Urinary bladder (tissue), 4 donors: ENCODE data around the gene QRFPR. TPM values are rescaled to one million over a fixed set of nuclear protein-coding genes. Genes with fewer than 3 reads are reported as not detected.
"Not testable (repeated sequence)": the region's sequence is repeated elsewhere in the genome, so short reads cannot be mapped to it uniquely, and the experiment has no call there.

Experiments
- DNase-seq: peaks from one replicate; pipeline ENCODE4 v3.0.0-alpha.2; 2015; ENCODE audit errors: extremely low spot score
- H3K27ac ChIP-seq: one replicate; pipeline ENCODE4 v1.5.1; 2013; ENCODE audit warnings: low read depth, mild to moderate bottlenecking, moderate library complexity
- H3K36me3 ChIP-seq: one replicate; pipeline ENCODE4 v1.6.1; 2013; ENCODE audit warnings: mild to moderate bottlenecking, moderate library complexity; ENCODE audit not compliant: insufficient read depth
- H3K4me1 ChIP-seq: one replicate; pipeline ENCODE4 v1.6.1; 2013; ENCODE audit warnings: mild to moderate bottlenecking, moderate library complexity; ENCODE audit not compliant: insufficient read depth
- H3K4me3 ChIP-seq: one replicate; pipeline ENCODE4 v1.5.1; 2013; ENCODE audit warnings: low read depth, low read length
- WGBS: extraction: QIAGEN DNeasy Blood & Tissue Kit; methylation state at CpG from one replicate; pipeline ENCODE4 v1.1.7; 2013; 5-methylcytosine and 5-hydroxymethylcytosine counted together
- polyA plus RNA-seq: library from polyadenylated mRNA; stranded (reverse); fragments of 200-250 nt; gene quantifications from one replicate; pipeline ENCODE4 v1.2.3, GENCODE V29; 2013
- total RNA-seq: library from RNA; depleted of rRNA; stranded (reverse); fragments of >200 nt; gene quantifications from one replicate; pipeline ENCODE4 v1.2.3, GENCODE V29; 2014
- donor health status: healthy with polysubstance abuse.
- donor health status: healthy.

The QRFPR gene
- total and polyA plus RNA-seq, 2 donors = 0.42 TPM; not detected in 1

- H3K27ac ChIP-seq = no peak overlapping the region
- no peak for DNase-seq
- WGBS = 43% methylated on average over 3 of the region's 3 CpGs
- peaks cover 2% of the 10 kb centered on the region for H3K36me3 ChIP-seq
- H3K4me3 ChIP-seq = no peak overlapping the region
- no peaks in the 10 kb centered on the region for H3K4me1 ChIP-seq
Observed at GRCh38 chr4:121321466-121321865, 59.4 kb downstream of the QRFPR start.

GRCh38 chr4:121316091-121316490, 64.7 kb downstream of the QRFPR start:
- 90% methylated on average over 2 of the region's 2 CpGs for WGBS
- DNase-seq = no peak
- Histone ChIP-seq H3K4me1 (no peaks in the 10 kb centered on the region), H3K36me3 (no peaks in the 10 kb centered on the region), H3K27ac (no peak overlapping the region), H3K4me3 (no peak overlapping the region)

GRCh38 chr4:121313430-121313829, 67.4 kb downstream of the QRFPR start:
- 86% methylated on average over 2 of the region's 2 CpGs for WGBS
- not testable (repeated sequence) for H3K4me3 ChIP-seq, H3K4me1 ChIP-seq, H3K36me3 ChIP-seq, H3K27ac ChIP-seq, DNase-seq

GRCh38 chr4:121308828-121309227, 72.0 kb downstream of the QRFPR start:
- 71% methylated on average over 7 of the region's 7 CpGs for WGBS
- Histone ChIP-seq H3K4me3 (no peak overlapping the region), H3K27ac (no peak overlapping the region), H3K4me1 (no peaks in the 10 kb centered on the region), H3K36me3 (no peaks in the 10 kb centered on the region)
- DNase-seq = no peak

GRCh38 chr4:121308328-121308663, 72.5 kb downstream of the QRFPR start:
- H3K4me3 ChIP-seq = no peak overlapping the region
- 11% methylated on average over 1 of the region's 1 CpG for WGBS
- no peak overlapping the region for H3K27ac ChIP-seq
- no peaks in the 10 kb centered on the region for H3K4me1 ChIP-seq
- no peak for DNase-seq
- H3K36me3 ChIP-seq = no peaks in the 10 kb centered on the region

- WGBS = 29% methylated on average over 5 of the region's 5 CpGs
- DNase-seq = peak; percentile 15
- Histone ChIP-seq H3K36me3 (no peaks in the 10 kb centered on the region), H3K27ac (no peak overlapping the region), H3K4me3 (no peak overlapping the region), H3K4me1 (no peaks in the 10 kb centered on the region)
Observed at GRCh38 chr4:121307445-121308327, 73.1 kb downstream of the QRFPR start.

GRCh38 chr4:121306931-121307330, 73.9 kb downstream of the QRFPR start:
- 84% methylated on average over 1 of the region's 1 CpG for WGBS
- no peaks in the 10 kb centered on the region for H3K4me1 ChIP-seq
- no peak for DNase-seq

GRCh38 chr4:121304893-121305292, 75.9 kb downstream of the QRFPR start:
- WGBS = 79% methylated on average over 1 of the region's 1 CpG
- no peak overlapping the region for H3K4me3 ChIP-seq
- no peak overlapping the region for H3K27ac ChIP-seq
- no peaks in the 10 kb centered on the region for H3K36me3 ChIP-seq
- DNase-seq = no peak
- no peaks in the 10 kb centered on the region for H3K4me1 ChIP-seq

More at GRCh38 chr4:121306931-121307330, 73.9 kb downstream of the QRFPR start:
- no peak overlapping the region for H3K27ac ChIP-seq
- H3K36me3 ChIP-seq = no peaks in the 10 kb centered on the region
- H3K4me3 ChIP-seq = no peak overlapping the region

- WGBS = 63% methylated on average over 3 of the region's 3 CpGs
- no peaks in the 10 kb centered on the region for H3K36me3 ChIP-seq
- no peaks in the 10 kb centered on the region for H3K4me1 ChIP-seq
- no peak for DNase-seq
- no peak overlapping the region for H3K27ac ChIP-seq
- no peak overlapping the region for H3K4me3 ChIP-seq
Observed at GRCh38 chr4:121299367-121299766, 81.5 kb downstream of the QRFPR start.

- Histone ChIP-seq H3K4me1 (no peaks in the 10 kb centered on the region), H3K27ac (no peak overlapping the region), H3K4me3 (no peak overlapping the region), H3K36me3 (no peaks in the 10 kb centered on the region)
- WGBS = 95% methylated on average over 1 of the region's 1 CpG
- no peak for DNase-seq
Observed at GRCh38 chr4:121283319-121283718, 97.5 kb downstream of the QRFPR start.

GRCh38 chr4:121280425-121280824, 100.4 kb downstream of the QRFPR start:
- Histone ChIP-seq H3K27ac (no peak overlapping the region), H3K4me1 (no peaks in the 10 kb centered on the region), H3K36me3 (no peaks in the 10 kb centered on the region), H3K4me3 (no peak overlapping the region)
- 64% methylated on average over 1 of the region's 1 CpG for WGBS
- DNase-seq = no peak

- Histone ChIP-seq H3K36me3 (no peaks in the 10 kb centered on the region), H3K4me3 (no peak overlapping the region), H3K4me1 (no peaks in the 10 kb centered on the region), H3K27ac (no peak overlapping the region)
- no peak for DNase-seq
- 47% methylated on average over 4 of the region's 4 CpGs for WGBS
Observed at GRCh38 chr4:121278811-121279368, 101.9 kb downstream of the QRFPR start.
